NCI-H2029 treated with DMSO at 0.1 percent for 48 hours (cell line): ENCODE measurements around the gene CRIM1.

Source experiments
- DNase-seq: peaks from one replicate; lab custom pipeline; 2025; lab: John Stamatoyannopoulos, UW

CRIM1 gene

DNA sequence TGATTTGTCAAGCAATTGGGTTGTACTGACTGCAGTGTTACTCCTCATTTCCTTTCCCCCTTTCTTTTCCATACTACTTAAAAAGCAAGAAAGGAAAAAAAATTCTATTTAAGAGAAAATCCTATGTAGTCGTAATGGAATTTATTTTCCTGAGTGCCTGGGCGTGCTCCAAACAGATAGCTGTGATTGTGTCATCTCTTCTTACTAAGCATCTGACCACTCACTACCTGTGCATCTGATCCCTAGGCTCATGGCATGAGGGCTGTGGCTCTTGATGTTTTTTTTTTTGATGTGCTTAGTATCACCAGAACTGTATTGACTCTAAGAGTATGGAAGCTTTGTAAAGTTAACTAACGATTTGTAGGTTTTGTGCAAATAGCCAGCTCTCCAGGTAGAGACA is 19.0 kb downstream of the CRIM1 start:
- no peak for DNase-seq

DNA sequence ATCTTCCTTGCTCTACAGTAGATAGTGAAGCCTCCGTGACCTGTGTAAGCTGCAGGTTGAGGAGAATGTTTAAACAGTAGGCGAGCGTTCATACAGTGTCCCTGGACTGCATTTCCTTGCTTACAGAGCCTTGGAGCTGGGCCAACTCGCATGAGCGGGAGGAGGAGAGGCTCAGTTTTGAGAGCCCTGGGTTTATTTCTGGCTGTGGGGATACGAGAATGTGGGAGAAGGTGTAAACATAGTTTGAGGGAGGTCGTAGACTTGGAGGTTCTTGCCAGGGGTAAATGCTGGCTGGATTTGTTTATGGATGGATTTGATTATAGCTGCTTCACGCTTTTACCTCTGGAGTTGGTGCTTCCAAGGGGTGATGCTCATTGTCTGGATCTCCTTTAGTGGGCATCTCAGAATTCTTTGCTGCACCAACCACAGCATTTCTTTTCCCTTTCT is 20.8 kb downstream of the CRIM1 start:
- DNase-seq: peak; percentile 68

- DNase-seq: no peak
These were observed 21.6 kb downstream of the CRIM1 start for GRCh38 chr2:36376992-36377738.

GRCh38 chr2:36379710-36380448 is 24.3 kb downstream of the CRIM1 start:
- no peak for DNase-seq

DNA sequence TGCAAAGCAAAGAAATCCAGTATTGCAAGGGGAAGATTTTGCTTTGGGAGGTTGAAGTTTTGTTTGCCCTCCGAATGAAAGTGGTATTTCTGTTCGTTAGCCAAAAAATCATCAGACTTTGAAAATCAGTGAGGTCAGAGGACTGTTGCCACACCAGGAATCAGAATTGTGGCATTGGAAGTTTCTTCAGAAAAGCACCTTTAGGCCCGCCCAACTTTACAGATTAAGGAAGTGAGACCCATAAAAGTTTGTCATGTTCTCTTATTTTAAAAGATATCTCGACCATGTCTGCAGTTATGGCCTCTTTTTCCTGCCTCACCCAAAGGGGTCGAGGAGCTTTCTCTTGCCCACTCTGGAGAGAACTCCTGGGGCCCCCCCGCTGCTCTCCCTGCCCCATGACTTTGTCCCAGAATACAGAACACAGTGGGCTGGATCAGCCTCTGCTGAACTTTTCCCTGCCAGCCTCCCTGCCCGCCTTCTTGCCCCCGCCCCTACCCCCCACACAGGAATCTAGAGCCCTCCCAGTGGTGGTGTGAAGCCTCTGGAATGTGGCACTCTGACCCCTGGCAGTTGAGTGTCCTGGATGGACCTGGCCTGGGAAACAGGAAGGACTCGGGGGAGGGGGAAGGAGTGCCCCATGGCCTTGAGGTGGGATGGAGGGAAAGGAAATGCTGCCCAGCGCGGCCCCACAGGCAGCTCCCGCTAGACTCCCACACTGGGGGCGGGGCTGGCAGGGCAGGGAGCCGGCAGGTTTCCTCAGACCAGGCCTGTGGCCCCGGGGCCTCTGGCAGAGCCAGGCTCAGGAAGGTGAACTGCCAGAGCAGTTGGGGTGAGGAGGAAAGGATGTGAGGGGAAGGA is 25.3 kb downstream of the CRIM1 start:
- no peak for DNase-seq

DNA sequence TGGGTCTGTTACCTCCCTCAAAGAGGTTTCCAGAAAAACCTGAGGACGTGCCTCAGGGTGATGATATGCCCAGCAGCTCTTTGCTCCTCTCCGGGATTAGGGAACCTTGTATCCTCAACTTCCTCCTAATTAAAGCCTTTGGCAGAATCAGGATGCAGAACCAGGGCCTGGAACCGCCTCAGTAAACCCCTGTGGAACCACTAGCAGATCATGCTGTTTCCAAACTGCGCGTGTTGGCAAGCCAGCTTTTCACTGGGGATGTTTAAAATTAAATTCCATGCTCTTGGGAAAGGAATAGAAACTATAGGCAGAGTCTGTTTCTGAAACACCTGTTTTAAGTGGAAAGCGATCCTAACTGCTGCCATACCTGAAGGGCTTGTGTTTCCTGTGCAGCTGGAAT is 26.4 kb downstream of the CRIM1 start:
- no peak for DNase-seq

- DNase-seq: no peak
These were observed 26.9 kb downstream of the CRIM1 start for GRCh38 chr2:36382472-36382871.

DNA sequence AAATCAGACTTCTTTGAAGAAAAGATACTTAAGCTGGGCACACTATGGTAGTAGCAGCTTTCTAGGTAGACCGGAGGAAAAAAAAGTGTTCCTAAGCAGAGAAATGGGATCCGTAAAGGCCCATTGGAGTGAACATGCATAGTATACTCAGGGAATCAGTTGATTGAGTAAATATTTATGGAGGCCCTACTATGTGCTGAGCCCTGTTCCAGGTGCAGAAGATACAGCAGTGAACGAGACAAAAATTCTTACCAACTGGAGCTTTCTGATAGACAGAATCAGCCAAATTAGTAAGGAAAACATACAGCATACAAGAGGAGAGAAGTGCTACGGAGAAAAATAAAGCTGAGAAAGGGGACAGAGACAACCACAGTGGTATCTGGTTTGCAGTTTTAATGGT is 28.1 kb downstream of the CRIM1 start:
- no peak for DNase-seq

- DNase-seq: no peak
These were observed 28.9 kb downstream of the CRIM1 start for GRCh38 chr2:36384454-36384853.

- no peak for DNase-seq
These were observed 30.0 kb downstream of the CRIM1 start for GRCh38 chr2:36385603-36386002.

DNA sequence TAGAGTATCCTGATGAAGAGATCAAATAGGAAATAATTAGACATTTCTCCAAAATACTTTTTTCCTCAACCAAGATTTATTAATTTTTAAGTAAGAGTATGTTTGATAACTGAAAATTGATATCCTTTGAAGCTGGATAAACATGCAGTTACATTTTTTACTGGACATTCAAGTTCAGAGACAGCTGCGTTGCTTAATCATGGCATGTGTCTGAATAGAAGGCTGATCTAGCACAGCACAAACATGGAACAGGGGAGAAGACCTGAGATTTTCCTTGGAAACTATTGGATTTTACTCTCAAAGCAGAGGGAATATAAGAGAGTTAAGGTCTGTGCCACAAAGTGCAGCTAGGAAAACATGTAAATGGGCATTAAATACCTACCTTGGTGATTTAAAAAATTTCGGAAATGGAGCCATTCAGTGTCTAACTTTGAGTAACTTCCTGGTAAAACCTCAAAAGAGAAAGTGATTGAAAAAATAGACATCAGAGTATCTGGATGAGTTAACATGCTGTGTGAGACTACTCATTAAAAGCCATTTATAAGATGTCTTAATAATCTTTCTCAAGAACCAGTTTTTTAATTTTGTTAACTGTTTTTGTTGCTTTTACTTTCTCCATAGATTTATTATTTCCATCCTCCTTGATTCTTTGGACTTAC is 31.8 kb downstream of the CRIM1 start:
- DNase-seq: no peak

- DNase-seq: no peak
These were observed 32.9 kb downstream of the CRIM1 start for GRCh38 chr2:36388472-36388871.

DNA sequence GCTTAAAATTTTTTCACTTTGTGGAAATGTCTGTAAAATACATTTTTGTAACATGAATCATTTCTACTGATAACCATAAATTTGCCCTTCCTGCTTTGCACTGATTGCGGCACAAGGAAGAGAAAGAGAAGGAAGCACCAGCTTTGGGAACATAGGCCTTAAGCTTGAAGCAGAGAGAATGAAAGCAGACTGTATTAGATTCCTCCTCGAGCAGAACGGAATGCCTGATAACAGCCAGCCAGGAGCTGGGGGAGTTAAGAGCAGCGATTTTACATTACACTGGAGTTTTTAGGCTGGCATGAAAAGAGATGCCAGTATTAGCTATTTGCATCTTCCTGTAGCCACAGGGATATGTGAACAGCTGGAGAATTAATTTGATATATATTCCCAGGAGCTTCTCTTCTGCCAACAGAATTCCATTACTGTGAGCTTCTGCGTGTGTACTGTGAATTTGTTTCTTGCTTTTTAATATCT is 33.5 kb downstream of the CRIM1 start:
- DNase-seq: no peak

- DNase-seq: no peak
These were observed 34.0 kb downstream of the CRIM1 start for GRCh38 chr2:36389577-36389976.

DNA sequence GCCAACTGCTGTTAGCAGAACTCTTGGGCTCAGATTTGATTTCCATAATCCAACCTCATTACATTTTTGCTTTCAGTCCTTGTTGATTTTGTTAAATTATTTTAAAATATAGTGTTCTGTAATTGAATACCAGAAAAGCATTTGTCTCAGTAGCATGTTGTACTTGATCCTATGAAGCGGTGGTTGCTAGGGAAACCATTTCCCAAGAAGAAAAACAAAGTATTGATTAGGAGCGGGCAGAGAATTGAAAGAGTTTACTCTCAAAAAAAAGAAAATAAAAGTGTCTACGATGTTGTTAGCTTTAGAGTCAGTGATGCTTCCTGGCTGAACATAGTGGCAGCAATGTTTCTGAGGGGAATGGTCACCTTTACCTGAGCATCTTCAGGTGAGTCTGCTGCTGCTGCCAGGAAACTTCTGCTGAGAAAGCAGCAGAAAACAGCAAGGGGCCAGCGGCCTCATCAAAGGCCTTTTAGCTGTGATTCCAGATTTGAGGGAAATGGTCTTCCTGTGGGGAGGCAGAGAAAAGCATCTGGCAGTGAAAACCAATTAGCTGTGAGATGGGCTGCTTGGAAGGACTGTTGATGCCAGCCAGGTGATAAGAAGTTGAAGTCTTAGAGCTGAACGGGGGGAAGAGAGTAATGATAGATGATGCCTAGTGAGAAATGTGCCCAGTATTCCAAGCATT is 37.1 kb downstream of the CRIM1 start:
- no peak for DNase-seq

- DNase-seq: no peak
These were observed 38.2 kb downstream of the CRIM1 start for GRCh38 chr2:36393738-36394256.

DNA sequence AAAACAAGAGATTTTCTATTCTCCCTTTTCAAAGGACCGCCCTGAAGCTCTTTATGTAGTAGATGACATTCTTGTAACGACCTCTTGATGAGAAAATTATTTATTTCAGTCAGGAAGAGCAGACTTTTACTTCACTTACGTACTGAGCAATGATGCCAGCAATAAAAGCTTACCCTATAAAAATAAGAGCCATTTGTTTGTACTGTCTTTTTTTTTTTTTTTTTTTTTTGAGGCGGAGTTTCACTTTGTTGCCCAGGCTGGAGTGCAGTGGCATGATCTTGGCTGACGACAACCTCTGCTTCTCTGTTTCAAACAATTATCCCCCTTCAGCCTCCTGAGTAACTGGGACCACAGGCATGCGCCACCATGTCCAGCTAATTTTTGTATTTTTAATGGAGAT is 39.2 kb downstream of the CRIM1 start:
- no peak for DNase-seq

GRCh38 chr2:36395866-36396265 is 40.3 kb downstream of the CRIM1 start:
- no peak for DNase-seq

GRCh38 chr2:36396878-36397539 is 41.4 kb downstream of the CRIM1 start:
- DNase-seq: no peak

- DNase-seq: no peak
These were observed 42.3 kb downstream of the CRIM1 start for GRCh38 chr2:36397728-36398413.
